GM06990 (cell line): Measurements from ENCODE around the gene PLCB2.

ENCODE experiments used
- DNase-seq: peaks from one replicate; pipeline ENCODE4 v3.0.0-alpha.2; 2011; ENCODE audit not compliant: insufficient read length; ENCODE audit errors: extremely low read depth
- H3K27me3 ChIP-seq: replicated peaks from 2 replicates; pipeline ENCODE4 v1.6.0; 2011; ENCODE audit warnings: low read length; ENCODE audit not compliant: control insufficient read depth, insufficient read depth
- H3K36me3 ChIP-seq: 2 replicates; pipeline ENCODE4 v1.5.1; 2011; ENCODE audit warnings: low read length; ENCODE audit not compliant: control insufficient read depth, insufficient read depth
- H3K4me3 ChIP-seq: replicated peaks from 2 replicates; pipeline ENCODE4 v1.5.1; 2011; ENCODE audit warnings: low read depth, mild to moderate bottlenecking, control low read depth, low read length
- TF ChIP-seq, protein P1 (sequence below): IDR thresholded peaks from 2 replicates; pipeline ENCODE4 v1.5.1; 2011; ENCODE audit warnings: low read length, control low read depth, mild to moderate bottlenecking, inconsistent platforms; ENCODE audit not compliant: insufficient read depth, poor library complexity, severe bottlenecking

Gene PLCB2

DNA sequence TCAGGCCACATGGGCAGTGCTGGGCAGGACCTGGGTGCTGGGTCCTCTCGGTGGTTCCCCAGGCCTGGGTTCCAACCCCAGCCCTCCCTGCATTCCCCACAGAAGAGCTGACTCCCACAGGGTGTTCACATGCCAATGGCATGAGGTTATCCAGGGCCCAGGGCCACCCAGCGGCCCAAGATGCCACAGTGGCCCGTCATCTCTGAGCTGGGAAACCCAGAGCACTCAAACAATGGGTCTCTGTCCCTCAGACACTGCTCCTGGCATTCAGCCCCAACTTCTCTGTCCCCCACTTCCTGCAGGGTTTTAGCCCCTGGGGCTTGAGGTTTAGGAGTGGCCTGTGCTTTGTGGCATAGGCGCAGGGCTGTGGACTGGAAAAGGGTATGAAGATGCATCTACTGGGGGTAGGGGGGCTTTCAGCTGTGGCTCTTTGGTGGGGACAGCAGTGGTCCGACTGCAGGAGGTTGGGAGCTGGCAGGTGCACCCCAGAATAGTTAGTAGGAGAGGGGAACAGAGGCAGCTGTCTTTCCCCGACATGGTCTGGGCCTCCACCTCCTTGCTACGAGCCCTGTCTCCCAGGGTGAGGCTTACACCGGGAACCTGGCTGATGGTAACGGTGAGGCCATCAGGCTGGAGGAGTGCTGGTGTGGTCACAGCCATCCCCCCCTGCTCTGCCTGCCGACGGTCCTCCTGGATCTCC lies 31.3 kb upstream of the PLCB2 start:
- H3K4me3 ChIP-seq, result no peak overlapping the region
- TF ChIP-seq, protein P1, sequence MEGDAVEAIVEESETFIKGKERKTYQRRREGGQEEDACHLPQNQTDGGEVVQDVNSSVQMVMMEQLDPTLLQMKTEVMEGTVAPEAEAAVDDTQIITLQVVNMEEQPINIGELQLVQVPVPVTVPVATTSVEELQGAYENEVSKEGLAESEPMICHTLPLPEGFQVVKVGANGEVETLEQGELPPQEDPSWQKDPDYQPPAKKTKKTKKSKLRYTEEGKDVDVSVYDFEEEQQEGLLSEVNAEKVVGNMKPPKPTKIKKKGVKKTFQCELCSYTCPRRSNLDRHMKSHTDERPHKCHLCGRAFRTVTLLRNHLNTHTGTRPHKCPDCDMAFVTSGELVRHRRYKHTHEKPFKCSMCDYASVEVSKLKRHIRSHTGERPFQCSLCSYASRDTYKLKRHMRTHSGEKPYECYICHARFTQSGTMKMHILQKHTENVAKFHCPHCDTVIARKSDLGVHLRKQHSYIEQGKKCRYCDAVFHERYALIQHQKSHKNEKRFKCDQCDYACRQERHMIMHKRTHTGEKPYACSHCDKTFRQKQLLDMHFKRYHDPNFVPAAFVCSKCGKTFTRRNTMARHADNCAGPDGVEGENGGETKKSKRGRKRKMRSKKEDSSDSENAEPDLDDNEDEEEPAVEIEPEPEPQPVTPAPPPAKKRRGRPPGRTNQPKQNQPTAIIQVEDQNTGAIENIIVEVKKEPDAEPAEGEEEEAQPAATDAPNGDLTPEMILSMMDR, result no peak
- H3K27me3 ChIP-seq, result no peaks in the 10 kb centered on the region
- no peak for DNase-seq
- no peaks in the 10 kb centered on the region for H3K36me3 ChIP-seq

DNA sequence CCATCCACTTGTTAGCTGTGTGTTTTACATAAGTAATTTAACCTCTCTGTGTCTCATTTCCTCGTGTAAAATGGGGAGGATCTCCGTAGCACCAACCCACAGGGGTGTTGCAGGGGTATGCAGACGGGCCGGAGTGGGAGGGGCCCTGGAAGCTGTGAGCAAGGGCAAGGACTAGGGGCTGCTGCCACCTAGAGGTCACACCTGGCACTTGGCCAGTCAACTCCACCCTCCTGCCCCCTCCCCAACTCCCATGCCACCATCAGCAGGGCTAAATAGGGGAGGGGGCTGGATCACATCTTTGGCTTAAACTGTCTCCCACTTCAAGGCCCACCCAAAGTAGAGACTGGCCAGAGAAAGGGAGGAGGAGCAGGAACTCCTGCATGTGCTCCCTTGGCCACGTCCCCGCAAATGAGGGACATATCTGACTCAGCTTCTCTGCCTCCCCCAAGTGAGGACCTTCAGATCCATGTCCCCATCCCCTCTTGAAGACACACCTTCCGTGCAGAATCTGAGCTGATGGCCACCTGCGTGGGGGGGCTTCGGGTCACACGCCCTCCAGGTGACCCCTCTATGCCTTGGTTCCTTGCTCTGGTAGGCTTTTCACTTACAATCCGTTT lies 30.4 kb upstream of the PLCB2 start:
- no peak overlapping the region for H3K4me3 ChIP-seq
- TF ChIP-seq, protein P1, result peak; percentile 96
- no peaks in the 10 kb centered on the region for H3K27me3 ChIP-seq
- no peaks in the 10 kb centered on the region for H3K36me3 ChIP-seq
- peak; percentile 48 for DNase-seq

DNA sequence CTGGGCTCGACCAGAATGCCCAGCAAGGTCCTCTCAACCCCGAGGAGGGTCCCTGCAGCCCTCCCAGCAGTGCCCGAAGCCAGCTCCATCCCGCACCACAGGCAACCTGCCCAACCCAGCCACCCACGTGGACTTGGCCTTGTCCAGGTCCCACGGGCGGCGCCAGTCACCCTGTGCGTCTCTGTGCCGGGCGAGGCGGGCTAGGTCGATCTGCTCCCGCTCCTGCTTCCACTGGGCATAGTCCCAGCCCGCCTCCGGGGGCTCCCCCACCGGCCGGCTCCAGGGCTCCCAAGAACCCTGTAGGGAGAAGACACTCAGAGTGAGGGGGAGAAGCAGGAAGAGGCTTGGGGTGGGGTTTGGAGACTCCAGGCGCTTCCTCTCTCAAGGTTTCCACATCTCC lies 29.9 kb upstream of the PLCB2 start:
- TF ChIP-seq, protein P1, result no peak
- Histone ChIP-seq H3K4me3 (no peak overlapping the region), H3K27me3 (no peaks in the 10 kb centered on the region), H3K36me3 (no peaks in the 10 kb centered on the region)
- no peak for DNase-seq

DNA sequence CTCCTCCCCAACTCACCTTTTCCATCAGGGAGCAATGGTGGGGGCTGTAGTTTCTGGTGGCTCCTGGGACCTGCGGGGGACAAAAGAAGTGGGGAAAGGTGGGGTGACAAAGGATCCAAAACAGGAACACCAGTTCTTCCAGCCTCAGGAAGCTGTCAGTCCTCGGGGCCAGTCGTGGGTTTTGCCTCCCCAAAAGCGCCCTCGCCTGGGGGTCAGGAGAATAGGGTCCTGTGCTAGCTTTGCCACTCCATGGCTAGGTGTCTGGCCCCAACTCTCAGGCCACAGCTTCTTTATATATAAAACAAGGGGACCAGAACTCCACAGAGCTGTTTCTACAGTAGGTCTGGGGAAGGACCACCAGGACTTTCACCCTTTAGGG lies 29.0 kb upstream of the PLCB2 start:
- no peaks in the 10 kb centered on the region for H3K36me3 ChIP-seq
- H3K27me3 ChIP-seq, result no peaks in the 10 kb centered on the region
- H3K4me3 ChIP-seq, result no peak overlapping the region
- DNase-seq, result no peak
- TF ChIP-seq, protein P1, result peak; percentile 73

DNA sequence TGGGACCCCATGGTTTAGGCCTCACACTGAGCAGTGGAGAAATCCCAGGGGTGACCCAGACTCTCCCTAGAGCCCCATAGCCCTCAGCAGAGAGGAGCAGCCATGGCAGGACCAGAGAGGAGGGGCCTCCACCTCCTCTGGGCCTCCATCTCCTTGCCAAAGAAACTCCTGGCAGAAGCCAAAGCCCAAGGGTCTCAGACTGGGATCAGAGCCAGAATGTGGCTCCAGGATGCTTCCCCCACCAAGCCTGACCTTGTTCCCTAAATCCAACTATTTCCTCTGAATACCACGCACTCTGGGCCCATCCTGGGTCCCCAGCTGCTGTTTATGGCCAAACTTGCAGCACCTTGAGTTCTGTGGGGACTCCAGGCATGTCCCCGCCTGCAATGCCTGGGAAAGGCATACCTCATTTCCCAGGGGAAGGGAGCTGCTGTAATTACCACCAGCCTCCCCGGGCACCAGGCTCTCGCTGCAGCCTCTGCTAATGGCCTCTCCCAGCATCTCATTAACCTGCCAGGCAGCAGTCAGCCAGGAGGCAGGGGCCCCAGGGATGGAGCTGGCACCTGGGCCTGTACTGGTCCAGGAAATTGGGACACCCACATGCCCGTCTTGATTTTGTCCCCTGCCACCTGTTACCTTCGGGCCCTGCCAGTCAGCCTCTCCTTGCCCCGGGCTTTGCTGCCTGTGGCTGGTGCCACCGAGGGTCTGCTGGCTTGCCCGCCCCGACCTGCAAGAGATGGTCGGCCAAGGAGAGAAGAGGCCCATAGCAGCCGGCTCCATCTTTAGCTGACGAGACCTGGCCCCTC lies 28.4 kb upstream of the PLCB2 start:
- no peak overlapping the region for H3K4me3 ChIP-seq
- TF ChIP-seq, protein P1, result no peak
- no peak for DNase-seq
- no peaks in the 10 kb centered on the region for H3K27me3 ChIP-seq
- no peaks in the 10 kb centered on the region for H3K36me3 ChIP-seq
